Natural killer cell (primary cell): ENCODE data around the gene MERTK. TPM values are rescaled to one million over a fixed set of nuclear protein-coding genes. Genes with fewer than 3 reads are reported as not detected.

Source experiments
- ATAC-seq, 3 donors: fragments of 150-1000 bp in 2 of 3; fragments of 200-7000 bp in 1 of 3; cut with Tn5 transposase; 1 replicate in 1 of 3; 2 replicates in 2 of 3; pipeline ENCODE4 v1.10.0; 2021; ENCODE audit warnings: mild to moderate bottlenecking in 2 of 3, moderate library complexity in 2 of 3
- DNase-seq, 2 donors: peaks; one replicate each; pipeline versions ENCODE4 v3.0.0 to v3.0.0-alpha.2; 2013 to 2021; ENCODE audit warnings: mixed read lengths in 1 of 2
- H3K27ac ChIP-seq: one replicate; pipeline ENCODE4 v1.5.1; 2013; ENCODE audit warnings: mild to moderate bottlenecking, low read length
- H3K27me3 ChIP-seq: one replicate; pipeline ENCODE4 v1.6.1; 2013; ENCODE audit warnings: low read length; ENCODE audit not compliant: control insufficient read depth, insufficient read depth
- H3K36me3 ChIP-seq: one replicate; pipeline ENCODE4 v1.6.1; 2013; ENCODE audit warnings: low read length; ENCODE audit not compliant: control insufficient read depth, insufficient read depth
- H3K4me1 ChIP-seq: one replicate; pipeline ENCODE4 v1.6.1; 2013; ENCODE audit warnings: low read length; ENCODE audit not compliant: control insufficient read depth, insufficient read depth
- H3K4me3 ChIP-seq: one replicate; pipeline ENCODE4 v1.5.1; 2013; ENCODE audit warnings: low read length
- H3K9me3 ChIP-seq: one replicate; pipeline ENCODE4 v1.6.1; 2013; ENCODE audit warnings: low read length; ENCODE audit not compliant: control insufficient read depth, insufficient read depth
- H3K27ac Mint-ChIP-seq, 2 donors: one replicate each; pipeline ENCODE4 v1.8.0; 2022; ENCODE audit warnings: mild to moderate bottlenecking in 2 of 2, mixed read lengths in 2 of 2, moderate library complexity in 1 of 2
- H3K27me3 Mint-ChIP-seq, 2 donors: one replicate each; pipeline ENCODE4 v1.8.0; 2022; ENCODE audit warnings: low read depth in 2 of 2, mixed read lengths in 2 of 2
- H3K36me3 Mint-ChIP-seq: one replicate; pipeline ENCODE4 v1.8.0; 2022; ENCODE audit warnings: mixed read lengths
- H3K4me1 Mint-ChIP-seq, 2 donors: one replicate each; pipeline ENCODE4 v1.8.0; 2022; ENCODE audit warnings: mixed read lengths in 2 of 2
- H3K4me3 Mint-ChIP-seq: one replicate; pipeline ENCODE4 v1.8.0; 2022; ENCODE audit warnings: mild to moderate bottlenecking, moderate library complexity, mixed read lengths
- H3K9me3 Mint-ChIP-seq, 2 donors: one replicate each; pipeline ENCODE4 v1.8.0; 2022; ENCODE audit warnings: mixed read lengths in 2 of 2
- WGBS: methylation state at CpG from one replicate; pipeline ENCODE4 v1.1.7; 2013; ENCODE audit warnings: missing lambda C conversion rate; ENCODE audit not compliant: insufficient coverage; 5-methylcytosine and 5-hydroxymethylcytosine counted together
- intact Hi-C: fragments of 100-400 bp; cut with micrococcal nuclease; formaldehyde crosslinking; loops from one replicate; pipeline ENCODE4 v1.14.2; 2022
- total RNA-seq, 4 donors: library from RNA; stranded (reverse); fragments of 120-200 nt in 1 of 4; gene quantifications; one replicate each; pipeline versions ENCODE4 v1.2.3 to v1.2.4, GENCODE V29; 2013 to 2022
- TF ChIP-seq, protein P1 (sequence below): fragments of 200-600 bp; IDR thresholded peaks from one replicate; pipeline ENCODE4 v1.8.0; 2022; ENCODE audit warnings: antibody characterized with exemption

MERTK gene
- total RNA-seq, 3 donors from 2014 or later (not counting 1 experiment from before 2014, with no cell fraction given): 0.38 to 1.2 (median 0.45) TPM

- Histone ChIP-seq H3K27ac (no peak overlapping the region), H3K36me3 (peaks cover 22% of the 10 kb centered on the region), H3K27me3 (no peaks in the 10 kb centered on the region), H3K4me3 (no peak overlapping the region), H3K4me1 (no peaks in the 10 kb centered on the region), H3K9me3 (no peaks in the 10 kb centered on the region)
- H3K4me3 Mint-ChIP-seq: no peak overlapping the region
- ATAC-seq (no peak), DNase-seq (no peak)
- intact Hi-C loops: no loop called here
- TF ChIP-seq, protein P1, sequence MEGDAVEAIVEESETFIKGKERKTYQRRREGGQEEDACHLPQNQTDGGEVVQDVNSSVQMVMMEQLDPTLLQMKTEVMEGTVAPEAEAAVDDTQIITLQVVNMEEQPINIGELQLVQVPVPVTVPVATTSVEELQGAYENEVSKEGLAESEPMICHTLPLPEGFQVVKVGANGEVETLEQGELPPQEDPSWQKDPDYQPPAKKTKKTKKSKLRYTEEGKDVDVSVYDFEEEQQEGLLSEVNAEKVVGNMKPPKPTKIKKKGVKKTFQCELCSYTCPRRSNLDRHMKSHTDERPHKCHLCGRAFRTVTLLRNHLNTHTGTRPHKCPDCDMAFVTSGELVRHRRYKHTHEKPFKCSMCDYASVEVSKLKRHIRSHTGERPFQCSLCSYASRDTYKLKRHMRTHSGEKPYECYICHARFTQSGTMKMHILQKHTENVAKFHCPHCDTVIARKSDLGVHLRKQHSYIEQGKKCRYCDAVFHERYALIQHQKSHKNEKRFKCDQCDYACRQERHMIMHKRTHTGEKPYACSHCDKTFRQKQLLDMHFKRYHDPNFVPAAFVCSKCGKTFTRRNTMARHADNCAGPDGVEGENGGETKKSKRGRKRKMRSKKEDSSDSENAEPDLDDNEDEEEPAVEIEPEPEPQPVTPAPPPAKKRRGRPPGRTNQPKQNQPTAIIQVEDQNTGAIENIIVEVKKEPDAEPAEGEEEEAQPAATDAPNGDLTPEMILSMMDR: no peak
- H3K4me1 Mint-ChIP-seq: peaks cover 29 to 33% of the 10 kb centered on the region in 2 donors
- H3K36me3 Mint-ChIP-seq: peaks cover 32% of the 10 kb centered on the region
- no peaks in the 10 kb centered on the region for H3K27me3 Mint-ChIP-seq
- WGBS: 69% methylated on average over 6 of the region's 8 CpGs
- H3K27ac Mint-ChIP-seq: no peak overlapping the region
- no peaks in the 10 kb centered on the region for H3K9me3 Mint-ChIP-seq
These were observed 177.3 kb downstream of the MERTK start for GRCh38 chr2:112075490-112076260.

DNA sequence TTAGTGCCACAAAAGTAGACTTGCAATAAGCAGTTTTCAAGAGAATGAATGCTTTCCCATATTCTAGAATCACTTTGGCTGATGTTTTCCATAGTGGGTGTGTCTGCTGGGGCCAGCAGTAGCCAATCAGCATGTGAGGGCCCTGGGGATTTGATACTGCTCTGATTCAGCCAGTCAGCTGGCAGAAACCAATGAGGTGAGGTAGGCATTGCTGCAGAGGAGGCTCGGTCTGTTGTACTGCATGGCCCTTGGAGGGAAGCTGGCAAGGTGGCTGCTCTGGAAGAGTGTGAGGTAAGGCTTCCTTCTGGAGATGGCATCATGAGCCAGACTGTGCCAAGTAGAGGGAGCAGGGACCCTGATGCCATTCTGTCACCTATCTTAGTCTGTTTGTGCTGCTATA lies 179.4 kb downstream of the MERTK start:
- WGBS: 100% methylated on average over 1 of the region's 1 CpG
- Histone ChIP-seq H3K27me3 (no peaks in the 10 kb centered on the region), H3K4me3 (no peak overlapping the region), H3K4me1 (no peaks in the 10 kb centered on the region), H3K9me3 (no peaks in the 10 kb centered on the region), H3K36me3 (peaks cover 40% of the 10 kb centered on the region), H3K27ac (no peak overlapping the region)
- H3K27ac Mint-ChIP-seq: no peak overlapping the region
- H3K27me3 Mint-ChIP-seq: no peaks in the 10 kb centered on the region
- intact Hi-C loops: no loop called here
- ATAC-seq: no peak
- H3K4me1 Mint-ChIP-seq: peaks cover 16 to 19% of the 10 kb centered on the region in 2 donors
- DNase-seq: no peak
- H3K36me3 Mint-ChIP-seq: peaks cover 30% of the 10 kb centered on the region
- H3K4me3 Mint-ChIP-seq: no peak overlapping the region
- H3K9me3 Mint-ChIP-seq: no peaks in the 10 kb centered on the region
- TF ChIP-seq, protein P1: no peak

Other genes starting within 250 kb of the MERTK start
- gene ANAPC1, start 14.4 kb upstream of the MERTK start, total RNA-seq: 10 to 100 TPM; 38.7 to 50.8 (median 50.4) TPM
- gene TMEM87B, start 156.7 kb downstream of the MERTK start, total RNA-seq: 10 to 100 TPM in 2 of 3 donors, 1 to 10 TPM in 1; 9.6 to 15.7 (median 13.6) TPM
- under 1 TPM in 2 of 3 donors, not detected in 1; 0.25 to 0.48 TPM for gene FBLN7, start 239.8 kb downstream of the MERTK start, total RNA-seq